SU-DHL-6 (cell line): Measurements from ENCODE around the gene DPEP2.

ENCODE experiments used
- H2AFZ ChIP-seq: fragments of 200-600 bp; sonication (generic); 2 replicates; pipeline ENCODE4 v1.6.1; 2014; ENCODE audit warnings: low read depth, mild to moderate bottlenecking, moderate library complexity, mixed read lengths, antibody characterized with exemption, low read length; ENCODE audit not compliant: severe bottlenecking
- H3F3A ChIP-seq: fragments of 200-600 bp; shearing (Covaris generic); 2 replicates; pipeline ENCODE4 v1.6.0; 2016; ENCODE audit warnings: antibody characterized with exemption, mild to moderate bottlenecking; ENCODE audit not compliant: insufficient read depth
- H3K27ac ChIP-seq: fragments of 200-600 bp; sonication (generic); 2 replicates; pipeline ENCODE4 v1.5.1; 2016; ENCODE audit warnings: low read depth, mild to moderate bottlenecking, low read length, moderate library complexity, mixed read lengths
- H3K27me3 ChIP-seq: fragments of 200-600 bp; sonication (generic), shearing (Covaris generic); 2 replicates; pipeline ENCODE4 v1.6.0; 2014; ENCODE audit warnings: mild to moderate bottlenecking, low read length
- H3K36me3 ChIP-seq: fragments of 200-600 bp; sonication (generic); 2 replicates; pipeline ENCODE4 v1.6.1; 2014; ENCODE audit warnings: mild to moderate bottlenecking, low read length, mixed read lengths
- H3K4me2 ChIP-seq: fragments of 300-600, 200-600 bp; shearing (Covaris generic), sonication (generic); 2 replicates; pipeline ENCODE4 v1.6.0; 2014; ENCODE audit warnings: low read length, low read depth, mild to moderate bottlenecking; ENCODE audit not compliant: poor library complexity, severe bottlenecking
- H3K4me3 ChIP-seq: fragments of 200-600 bp; sonication (generic); 2 replicates; pipeline ENCODE4 v1.5.1; 2014; ENCODE audit warnings: antibody characterized with exemption, low read length, mild to moderate bottlenecking, mixed read lengths; ENCODE audit not compliant: insufficient read depth, poor library complexity, severe bottlenecking
- H3K79me2 ChIP-seq: fragments of 200-600 bp; sonication (generic); 2 replicates; pipeline ENCODE4 v1.6.1; 2014; ENCODE audit warnings: mild to moderate bottlenecking, low read length, moderate library complexity; ENCODE audit not compliant: insufficient read depth
- H3K9ac ChIP-seq: fragments of 200-600 bp; sonication (generic); 2 replicates; pipeline ENCODE4 v1.7.0; 2014; ENCODE audit warnings: mild to moderate bottlenecking, low read length
- H3K9me2 ChIP-seq: fragments of 200-600 bp; sonication (generic); replicated peaks from 2 replicates; pipeline ENCODE4 v1.6.1; 2014; ENCODE audit warnings: low read length; ENCODE audit not compliant: insufficient read depth
- H3K9me3 ChIP-seq: fragments of 200-600 bp; sonication (generic); 2 replicates; pipeline ENCODE4 v1.6.1; 2014; ENCODE audit warnings: low read length, mixed read lengths; ENCODE audit not compliant: insufficient read depth
- H4K20me1 ChIP-seq: fragments of 200-600 bp; sonication (generic); 2 replicates; pipeline ENCODE4 v1.6.1; 2014; ENCODE audit warnings: low read depth, mild to moderate bottlenecking, antibody characterized with exemption, low read length, moderate library complexity, mixed read lengths
- EZH2phosphoT487 ChIP-seq: fragments of 200-600 bp; sonication (generic), shearing (Covaris generic); conservative IDR thresholded peaks from 2 replicates; pipeline ENCODE4 v1.6.1; 2018; ENCODE audit warnings: mild to moderate bottlenecking, antibody characterized with exemption, low read length, moderate library complexity, mixed read lengths
- TF ChIP-seq, protein P1 (sequence below): fragments of 200-600 bp; sonication (generic); IDR thresholded peaks from one replicate; pipeline ENCODE4 v1.5.1; 2017; ENCODE audit warnings: antibody characterized with exemption, mild to moderate bottlenecking, low read length, moderate library complexity; ENCODE audit not compliant: insufficient read depth, poor library complexity, severe bottlenecking

Gene DPEP2

DNA sequence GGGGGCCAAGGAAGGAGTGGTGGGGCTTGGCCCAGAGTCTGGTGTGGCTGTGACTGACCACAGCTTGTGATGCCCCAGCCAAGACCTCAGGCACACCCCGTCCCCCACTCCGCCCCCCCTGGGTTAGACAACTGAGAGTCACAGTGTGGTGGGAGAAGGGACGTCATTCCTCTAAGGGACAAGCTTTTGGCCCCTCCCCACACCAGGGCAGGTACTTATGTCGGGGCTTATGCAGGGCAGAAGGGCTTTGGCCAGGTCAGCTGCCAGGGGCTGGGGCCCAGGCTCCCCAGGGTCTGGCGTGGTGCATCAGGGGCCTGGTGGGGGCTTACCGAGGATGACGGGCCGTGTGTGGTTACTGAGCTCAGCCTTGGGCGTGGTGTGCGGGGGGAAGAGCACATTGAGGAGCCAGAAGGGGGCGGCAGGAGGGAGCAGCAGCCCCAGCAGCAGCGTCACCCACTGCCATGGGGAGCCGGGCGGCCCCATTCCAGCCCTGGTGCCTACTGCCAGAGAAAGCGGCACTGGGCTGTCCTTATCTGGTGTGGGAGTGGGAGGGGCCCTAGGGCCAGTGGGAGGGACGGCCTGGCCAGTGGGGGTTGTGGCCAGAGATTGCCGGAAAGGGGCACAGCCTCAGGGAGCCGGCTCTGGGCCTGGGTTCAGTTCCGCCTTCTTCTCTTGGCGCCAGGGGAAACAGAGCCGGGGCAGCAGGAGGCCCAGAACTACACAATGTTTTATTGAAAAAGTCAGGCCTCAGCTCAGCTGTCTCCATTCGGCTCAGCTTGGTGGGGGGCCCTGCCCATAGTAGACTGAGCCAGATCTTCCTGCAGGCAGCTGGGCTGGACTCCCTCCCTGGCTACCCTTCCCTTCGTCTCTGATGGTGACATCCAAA, 55.4 kb downstream of the DPEP2 start, which contains the start of gene LCAT:
Gene LCAT, minus strand, starts transcription at position 502 of the 886 bp plus-strand sequence. Its CDS starts 19 bp downstream, at position 483.
- no peak within 1 kb of the TSS for H3K27ac ChIP-seq
- H2AFZ ChIP-seq, result no peak within 1 kb of the TSS
- peaks cover 7% of the 10 kb centered on the region; the same call in 1 of the 2 replicates for H3F3A ChIP-seq
- no peak within 1 kb of the TSS for H3K9ac ChIP-seq
- H3K9me2 ChIP-seq, result no peaks in the 10 kb centered on the region
- TF ChIP-seq, protein P1, sequence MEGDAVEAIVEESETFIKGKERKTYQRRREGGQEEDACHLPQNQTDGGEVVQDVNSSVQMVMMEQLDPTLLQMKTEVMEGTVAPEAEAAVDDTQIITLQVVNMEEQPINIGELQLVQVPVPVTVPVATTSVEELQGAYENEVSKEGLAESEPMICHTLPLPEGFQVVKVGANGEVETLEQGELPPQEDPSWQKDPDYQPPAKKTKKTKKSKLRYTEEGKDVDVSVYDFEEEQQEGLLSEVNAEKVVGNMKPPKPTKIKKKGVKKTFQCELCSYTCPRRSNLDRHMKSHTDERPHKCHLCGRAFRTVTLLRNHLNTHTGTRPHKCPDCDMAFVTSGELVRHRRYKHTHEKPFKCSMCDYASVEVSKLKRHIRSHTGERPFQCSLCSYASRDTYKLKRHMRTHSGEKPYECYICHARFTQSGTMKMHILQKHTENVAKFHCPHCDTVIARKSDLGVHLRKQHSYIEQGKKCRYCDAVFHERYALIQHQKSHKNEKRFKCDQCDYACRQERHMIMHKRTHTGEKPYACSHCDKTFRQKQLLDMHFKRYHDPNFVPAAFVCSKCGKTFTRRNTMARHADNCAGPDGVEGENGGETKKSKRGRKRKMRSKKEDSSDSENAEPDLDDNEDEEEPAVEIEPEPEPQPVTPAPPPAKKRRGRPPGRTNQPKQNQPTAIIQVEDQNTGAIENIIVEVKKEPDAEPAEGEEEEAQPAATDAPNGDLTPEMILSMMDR, result no peak
- TF ChIP-seq EZH2phosphoT487, result no peak
- no peak within 1 kb of the TSS for H3K4me3 ChIP-seq
- no peak within 1 kb of the TSS for H3K4me2 ChIP-seq
- H3K36me3 ChIP-seq, result no peaks in the 10 kb centered on the region
- H4K20me1 ChIP-seq, result no peaks in the 10 kb centered on the region
- no peaks in the 10 kb centered on the region for H3K27me3 ChIP-seq
- H3K9me3 ChIP-seq, result no peaks in the 10 kb centered on the region
- peaks cover 8% of the 10 kb centered on the region; the same call in 1 of the 2 replicates for H3K79me2 ChIP-seq

- H3K4me3 ChIP-seq, result no peak overlapping the region
- peaks cover 8% of the 10 kb centered on the region; the same call in 1 of the 2 replicates for H3K79me2 ChIP-seq
- TF ChIP-seq, protein P1, result no peak
- no peak for TF ChIP-seq EZH2phosphoT487
- H2AFZ ChIP-seq, result no peak overlapping the region
- H3F3A ChIP-seq, result peaks cover 7% of the 10 kb centered on the region; the same call in 1 of the 2 replicates
- no peaks in the 10 kb centered on the region for H3K36me3 ChIP-seq
- H3K27me3 ChIP-seq, result no peaks in the 10 kb centered on the region
- no peak overlapping the region for H3K27ac ChIP-seq
- H3K9me2 ChIP-seq, result no peaks in the 10 kb centered on the region
- no peak overlapping the region for H3K9ac ChIP-seq
- H4K20me1 ChIP-seq, result no peaks in the 10 kb centered on the region
- H3K9me3 ChIP-seq, result no peaks in the 10 kb centered on the region
- H3K4me2 ChIP-seq, result no peak overlapping the region
Observed at GRCh38 chr16:67943256-67943618, 56.0 kb downstream of the DPEP2 start.

- TF ChIP-seq EZH2phosphoT487, result no peak
- Histone ChIP-seq H3K9me3 (no peaks in the 10 kb centered on the region), H3K36me3 (no peaks in the 10 kb centered on the region)
Observed at GRCh38 chr16:67942510-67943255, 56.6 kb downstream of the DPEP2 start.

More at GRCh38 chr16:67942510-67943255, 56.6 kb downstream of the DPEP2 start:
- Histone ChIP-seq H3K27me3 (no peaks in the 10 kb centered on the region), H3K4me3 (no peak overlapping the region), H3F3A (peaks cover 7% of the 10 kb centered on the region; the same call in 1 of the 2 replicates), H3K9ac (no peak overlapping the region), H3K27ac (no peak overlapping the region), H3K9me2 (no peaks in the 10 kb centered on the region), H2AFZ (no peak overlapping the region), H3K79me2 (peaks cover 8% of the 10 kb centered on the region; the same call in 1 of the 2 replicates), H4K20me1 (no peaks in the 10 kb centered on the region), H3K4me2 (no peak overlapping the region)
